Peyer's patch (tissue), 4 donors: ENCODE data around the gene STK39. TPM values are rescaled to one million over a fixed set of nuclear protein-coding genes. Genes with fewer than 3 reads are reported as not detected.

Source experiments
- DNase-seq, 3 donors: peaks; one replicate each; pipeline ENCODE4 v3.0.0-alpha.2; 2017 to 2019
- H3K27ac ChIP-seq, 4 donors: fragments of 200-600 bp; sonication (generic); one replicate each; pipeline ENCODE4 v1.5.1; 2016 to 2019
- H3K27me3 ChIP-seq, 2 donors: fragments of 200-600 bp; sonication (generic); one replicate each; pipeline ENCODE4 v1.5.1; 2019
- H3K36me3 ChIP-seq, 3 donors: fragments of 200-600 bp; sonication (generic); one replicate each; pipeline ENCODE4 v1.5.1; 2016 to 2019
- H3K4me1 ChIP-seq, 4 donors: fragments of 200-600 bp; sonication (generic); one replicate each; pipeline ENCODE4 v1.5.1; 2016 to 2019
- H3K4me3 ChIP-seq, 4 donors: fragments of 200-600 bp; sonication (generic); 1 replicate in 3 of 4; 2 replicates in 1 of 4; pipeline ENCODE4 v1.5.1; 2016 to 2019; ENCODE audit warnings: mild to moderate bottlenecking in 1 of 4
- H3K9me3 ChIP-seq, 4 donors: fragments of 200-600 bp; sonication (generic); one replicate each; pipeline ENCODE4 v1.5.1; 2016 to 2019; ENCODE audit warnings: mild to moderate bottlenecking in 1 of 4
- CTCF ChIP-seq, 6 experiments: fragments of 450-650 bp in 4 of 6; fragments of 200-600 bp in 2 of 6; sonication (generic) in 1 of 6; IDR thresholded peaks; one replicate each; pipeline ENCODE4 v1.5.1; 2017 to 2019; ENCODE audit warnings: antibody characterized with exemption in 6 of 6, mild to moderate bottlenecking in 3 of 6, moderate library complexity in 1 of 6
- POLR2A ChIP-seq, 2 donors: fragments of 450-650 bp; IDR thresholded peaks; one replicate each; pipeline ENCODE4 v1.5.1; 2017; ENCODE audit warnings: antibody characterized with exemption in 2 of 2, mild to moderate bottlenecking in 2 of 2, moderate library complexity in 2 of 2
- total RNA-seq, 4 donors: library from RNA; depleted of rRNA; stranded (reverse); fragments of >200 nt; gene quantifications; one replicate each; pipeline ENCODE4 v1.1.0, GENCODE V29; 2016

The STK39 gene
- total RNA-seq, 4 donors from 2014 or later: 39.6 to 55.9 (median 51.0) TPM

GRCh38 chr2:168118733-168119514 is 128.5 kb downstream of the STK39 start:
- DNase-seq: no peak
- no peaks in the 10 kb centered on the region for H3K27me3 ChIP-seq
- no peaks in the 10 kb centered on the region for H3K9me3 ChIP-seq
- H3K4me1 ChIP-seq: no peaks in the 10 kb centered on the region
- TF ChIP-seq POLR2A (IDR thresholded peaks at IDR 0.05): no peak
- peak in 5 of 6 experiments; percentile 36 to 71 (median 69) for TF ChIP-seq CTCF (IDR thresholded peaks at IDR 0.05)
- H3K4me3 ChIP-seq: no peak overlapping the region
- no peak overlapping the region for H3K27ac ChIP-seq
- H3K36me3 ChIP-seq: peaks cover 0 to 22% (median 0%) of the 10 kb centered on the region in 3 donors

GRCh38 chr2:168116448-168116847 is 130.9 kb downstream of the STK39 start:
- TF ChIP-seq CTCF (IDR thresholded peaks at IDR 0.05) (no peak), POLR2A (IDR thresholded peaks at IDR 0.05) (no peak)

GRCh38 chr2:168114619-168115018 is 132.8 kb downstream of the STK39 start:
- no peaks in the 10 kb centered on the region for H3K4me1 ChIP-seq
- TF ChIP-seq POLR2A (IDR thresholded peaks at IDR 0.05) (no peak), CTCF (IDR thresholded peaks at IDR 0.05) (no peak)
- DNase-seq: no peak
- no peak overlapping the region for H3K27ac ChIP-seq
- H3K36me3 ChIP-seq: peaks cover 0 to 4% (median 0%) of the 10 kb centered on the region in 3 donors
- no peaks in the 10 kb centered on the region for H3K27me3 ChIP-seq
- no peaks in the 10 kb centered on the region for H3K9me3 ChIP-seq
- no peak overlapping the region for H3K4me3 ChIP-seq

More at GRCh38 chr2:168116448-168116847, 130.9 kb downstream of the STK39 start:
- Histone ChIP-seq H3K27ac (no peak overlapping the region), H3K4me1 (no peaks in the 10 kb centered on the region), H3K27me3 (no peaks in the 10 kb centered on the region), H3K4me3 (no peak overlapping the region), H3K36me3 (peaks cover 0 to 4% (median 0%) of the 10 kb centered on the region in 3 donors), H3K9me3 (no peaks in the 10 kb centered on the region)
- no peak for DNase-seq

GRCh38 chr2:168114040-168114439 is 133.4 kb downstream of the STK39 start:
- no peak for DNase-seq
- no peaks in the 10 kb centered on the region for H3K27me3 ChIP-seq
- no peak overlapping the region for H3K4me3 ChIP-seq
- H3K27ac ChIP-seq: no peak overlapping the region
- peaks cover 0 to 5% (median 0%) of the 10 kb centered on the region in 3 donors for H3K36me3 ChIP-seq
- H3K9me3 ChIP-seq: no peaks in the 10 kb centered on the region
- TF ChIP-seq CTCF (IDR thresholded peaks at IDR 0.05) (no peak), POLR2A (IDR thresholded peaks at IDR 0.05) (no peak)
- no peaks in the 10 kb centered on the region for H3K4me1 ChIP-seq

- Histone ChIP-seq H3K36me3 (peaks cover 0 to 6% (median 0%) of the 10 kb centered on the region in 3 donors), H3K4me3 (no peak overlapping the region), H3K4me1 (no peaks in the 10 kb centered on the region), H3K27me3 (no peaks in the 10 kb centered on the region), H3K9me3 (no peaks in the 10 kb centered on the region), H3K27ac (no peak overlapping the region)
- no peak for DNase-seq
- TF ChIP-seq CTCF (IDR thresholded peaks at IDR 0.05) (no peak), POLR2A (IDR thresholded peaks at IDR 0.05) (no peak)
Measured at GRCh38 chr2:168107322-168107721, 140.1 kb downstream of the STK39 start.
